ENCODE results near the gene TNS3.

Gene TNS3

GRCh38 chr7:47439181-47439667 lies 142.7 kb downstream of the TNS3 start:
- TF ChIP-seq CTCF (IDR thresholded peaks at IDR 0.05; ENCODE audit: control insufficient read depth, insufficient read depth, low read depth, low read length, missing control alignments) = no peak
- DNase-seq (ENCODE audit: low read depth) = no peak
- no peak overlapping the region for H3K4me3 ChIP-seq (ENCODE audit: control insufficient read depth, low read depth, low read length)

GRCh38 chr7:47438411-47439029 lies 143.4 kb downstream of the TNS3 start:
- no peak overlapping the region for H3K4me3 ChIP-seq (ENCODE audit: control insufficient read depth, low read depth, low read length)
- no peak for DNase-seq (ENCODE audit: low read depth)

GRCh38 chr7:47435889-47436312 lies 146.0 kb downstream of the TNS3 start:
- TF ChIP-seq CTCF (IDR thresholded peaks at IDR 0.05; ENCODE audit: control insufficient read depth, insufficient read depth, low read depth, low read length, missing control alignments) = peak; percentile 78
- DNase-seq (ENCODE audit: low read depth) = peak; percentile 52
- H3K4me3 ChIP-seq (ENCODE audit: control insufficient read depth, low read depth, low read length) = no peak overlapping the region

More at GRCh38 chr7:47438411-47439029, 143.4 kb downstream of the TNS3 start:
- TF ChIP-seq CTCF (IDR thresholded peaks at IDR 0.05; ENCODE audit: control insufficient read depth, insufficient read depth, low read depth, low read length, missing control alignments) = no peak

GRCh38 chr7:47433564-47433895 lies 148.4 kb downstream of the TNS3 start:
- H3K4me3 ChIP-seq (ENCODE audit: control insufficient read depth, low read depth, low read length) = no peak overlapping the region
- no peak for TF ChIP-seq CTCF (IDR thresholded peaks at IDR 0.05; ENCODE audit: control insufficient read depth, insufficient read depth, low read depth, low read length, missing control alignments)

GRCh38 chr7:47432671-47433563 lies 149.0 kb downstream of the TNS3 start:
- no peak overlapping the region for H3K4me3 ChIP-seq (ENCODE audit: control insufficient read depth, low read depth, low read length)
- no peak for TF ChIP-seq CTCF (IDR thresholded peaks at IDR 0.05; ENCODE audit: control insufficient read depth, insufficient read depth, low read depth, low read length, missing control alignments)
- no peak for DNase-seq (ENCODE audit: low read depth)

More at GRCh38 chr7:47433564-47433895, 148.4 kb downstream of the TNS3 start:
- no peak for DNase-seq (ENCODE audit: low read depth)

GRCh38 chr7:47430422-47430821 lies 151.5 kb downstream of the TNS3 start:
- TF ChIP-seq CTCF (IDR thresholded peaks at IDR 0.05; ENCODE audit: control insufficient read depth, insufficient read depth, low read depth, low read length, missing control alignments) = no peak
- no peak overlapping the region for H3K4me3 ChIP-seq (ENCODE audit: control insufficient read depth, low read depth, low read length)
- no peak for DNase-seq (ENCODE audit: low read depth)
